GM21717 (cell line): ENCODE data around the gene NFKBIZ.
A peak's percentile ranks its signal among the peaks of the same experiment; 100 is the strongest.

Source experiments
- ATAC-seq: cut with Tn5 transposase; IDR thresholded peaks from one replicate; pipeline ENCODE4 v1.9.1; 2021; ENCODE audit warnings: mild to moderate bottlenecking, moderate library complexity; ENCODE audit not compliant: unreplicated experiment

Gene NFKBIZ, protein sequence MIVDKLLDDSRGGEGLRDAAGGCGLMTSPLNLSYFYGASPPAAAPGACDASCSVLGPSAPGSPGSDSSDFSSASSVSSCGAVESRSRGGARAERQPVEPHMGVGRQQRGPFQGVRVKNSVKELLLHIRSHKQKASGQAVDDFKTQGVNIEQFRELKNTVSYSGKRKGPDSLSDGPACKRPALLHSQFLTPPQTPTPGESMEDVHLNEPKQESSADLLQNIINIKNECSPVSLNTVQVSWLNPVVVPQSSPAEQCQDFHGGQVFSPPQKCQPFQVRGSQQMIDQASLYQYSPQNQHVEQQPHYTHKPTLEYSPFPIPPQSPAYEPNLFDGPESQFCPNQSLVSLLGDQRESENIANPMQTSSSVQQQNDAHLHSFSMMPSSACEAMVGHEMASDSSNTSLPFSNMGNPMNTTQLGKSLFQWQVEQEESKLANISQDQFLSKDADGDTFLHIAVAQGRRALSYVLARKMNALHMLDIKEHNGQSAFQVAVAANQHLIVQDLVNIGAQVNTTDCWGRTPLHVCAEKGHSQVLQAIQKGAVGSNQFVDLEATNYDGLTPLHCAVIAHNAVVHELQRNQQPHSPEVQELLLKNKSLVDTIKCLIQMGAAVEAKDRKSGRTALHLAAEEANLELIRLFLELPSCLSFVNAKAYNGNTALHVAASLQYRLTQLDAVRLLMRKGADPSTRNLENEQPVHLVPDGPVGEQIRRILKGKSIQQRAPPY

DNA sequence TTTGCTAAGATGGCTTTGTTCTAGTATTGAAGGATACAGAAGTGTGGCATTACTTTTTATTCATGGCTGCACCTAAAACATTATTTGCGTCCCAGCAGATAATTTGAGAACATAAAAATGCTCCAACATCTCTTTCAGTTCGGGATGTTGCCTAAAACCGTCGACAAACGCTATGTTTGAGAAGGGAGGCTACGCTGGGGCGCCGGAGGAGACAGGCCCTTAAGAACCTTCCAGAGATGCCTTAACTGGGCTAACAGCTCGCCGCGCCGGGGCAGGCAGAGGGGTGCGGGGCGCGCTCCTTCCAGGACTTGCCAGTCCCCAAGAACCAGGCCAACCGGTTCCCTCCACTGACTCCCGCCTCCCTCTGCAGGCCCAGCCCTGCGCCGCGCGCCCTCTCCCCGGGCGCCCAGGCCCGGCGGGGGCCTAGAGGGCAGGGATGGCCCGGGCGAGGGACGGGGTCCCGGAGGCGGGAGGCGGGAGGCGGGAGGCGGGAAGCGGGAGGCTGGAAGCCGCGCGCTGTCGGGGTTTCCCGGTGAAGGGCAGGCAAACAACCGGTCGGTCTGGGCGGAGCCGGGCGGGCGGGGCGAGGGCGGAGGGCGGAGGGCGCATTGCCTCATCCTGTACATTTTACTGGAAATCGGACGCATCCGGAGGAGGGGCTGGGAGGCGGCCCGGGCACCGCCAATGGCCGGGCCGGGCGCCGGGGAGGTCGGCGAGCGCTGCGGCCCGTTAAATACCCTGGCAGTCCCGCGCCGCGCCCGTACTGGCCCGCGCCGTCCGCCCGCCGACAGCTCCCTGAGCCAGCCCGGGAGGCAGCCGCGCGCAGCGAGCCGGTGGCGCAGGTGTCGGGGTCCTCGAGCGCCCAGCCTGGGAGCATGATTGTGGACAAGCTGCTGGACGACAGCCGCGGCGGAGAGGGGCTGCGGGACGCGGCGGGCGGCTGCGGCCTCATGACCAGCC is at the start of gene NFKBIZ:
TSS of gene NFKBIZ (plus strand) at position 761 of the 960 bp plus-strand sequence. CDS start at position 876, 115 bp downstream.
- peak; percentile 80 for ATAC-seq

DNA sequence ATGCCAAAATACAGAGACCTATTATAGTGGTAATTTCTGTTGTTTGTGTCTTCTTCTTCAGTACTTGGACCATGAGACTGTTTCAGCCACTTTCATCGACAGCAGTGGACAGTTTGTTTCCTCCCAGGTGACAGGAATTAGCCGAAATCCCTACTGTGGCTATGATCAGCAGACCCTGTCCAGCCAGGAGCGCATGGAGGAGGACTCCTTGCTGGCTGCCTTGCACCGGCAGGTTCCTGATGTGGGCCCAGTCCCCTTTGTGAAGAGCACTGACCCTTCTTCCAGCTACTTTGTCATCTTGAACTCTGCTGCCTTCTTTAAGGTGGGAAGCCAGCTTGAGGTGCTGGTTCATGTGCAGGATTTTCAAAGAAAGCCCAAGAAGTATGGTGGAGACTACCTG is 48.1 kb upstream of the NFKBIZ start:
- no peak for ATAC-seq

DNA sequence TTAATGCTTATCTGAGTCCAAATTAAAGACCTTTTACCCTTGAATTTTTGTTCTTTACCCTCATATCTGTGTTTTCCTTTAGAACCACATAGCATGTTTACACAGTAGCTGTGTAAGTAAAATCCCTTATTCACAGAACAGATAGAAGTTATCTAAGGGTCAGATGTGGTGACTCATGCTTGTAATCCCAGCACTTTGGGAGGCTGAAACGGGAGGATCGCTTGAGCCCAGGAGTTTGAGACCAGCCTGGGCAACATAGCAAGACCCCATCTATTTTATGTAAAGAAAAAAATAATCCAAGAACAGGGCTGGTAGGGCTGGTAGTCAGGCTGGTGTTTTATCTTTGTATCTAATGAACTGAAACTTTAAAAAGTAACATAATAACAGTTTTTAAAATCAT is 47.1 kb upstream of the NFKBIZ start:
- ATAC-seq, result no peak

DNA sequence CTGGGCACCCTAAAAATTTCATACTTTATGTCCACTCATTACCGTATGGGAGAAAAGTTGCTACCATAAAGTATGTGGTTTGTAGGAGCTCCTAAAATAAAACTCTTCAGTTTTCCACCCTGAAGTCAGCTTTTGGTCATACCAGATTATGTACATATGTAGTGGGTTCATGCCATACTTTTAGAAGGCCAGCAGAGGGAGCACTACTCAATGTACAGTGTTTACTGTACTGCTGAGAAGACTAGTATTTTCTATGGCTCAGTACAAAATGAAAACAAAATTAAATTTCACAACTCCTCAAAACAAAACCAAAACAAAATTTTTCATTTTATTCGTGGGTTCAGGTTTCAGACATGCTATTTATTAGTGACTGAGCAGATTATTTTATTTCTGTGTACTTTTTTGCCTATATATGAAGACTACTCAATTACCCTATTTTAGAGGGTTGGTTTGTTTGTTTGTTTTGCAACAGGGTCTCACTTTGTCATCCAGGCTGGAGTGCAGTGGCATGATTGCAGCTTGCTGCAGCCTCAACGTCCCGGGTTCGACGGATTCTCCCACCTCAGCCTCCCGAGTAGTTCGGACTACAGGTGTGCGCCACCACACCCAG is 46.0 kb upstream of the NFKBIZ start:
- peak; percentile 92 for ATAC-seq

DNA sequence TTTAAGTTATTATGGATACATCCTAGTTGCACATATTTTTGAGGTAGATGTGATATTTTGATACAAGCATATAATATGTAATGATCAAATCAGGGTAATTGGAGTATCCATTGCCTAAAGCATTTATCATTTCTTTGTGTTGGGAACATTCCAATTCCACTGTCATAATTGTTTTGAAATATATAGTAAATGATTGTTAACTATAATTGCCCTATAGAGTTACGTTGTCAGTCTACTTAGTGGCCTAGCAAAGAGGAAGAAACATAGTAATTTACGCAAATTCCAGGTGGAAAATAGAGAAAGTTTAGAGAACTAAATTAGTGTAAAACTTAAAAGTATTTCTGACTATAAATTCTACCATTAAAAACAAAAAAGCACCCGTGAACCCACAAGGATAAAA is 45.4 kb upstream of the NFKBIZ start:
- no peak for ATAC-seq

DNA sequence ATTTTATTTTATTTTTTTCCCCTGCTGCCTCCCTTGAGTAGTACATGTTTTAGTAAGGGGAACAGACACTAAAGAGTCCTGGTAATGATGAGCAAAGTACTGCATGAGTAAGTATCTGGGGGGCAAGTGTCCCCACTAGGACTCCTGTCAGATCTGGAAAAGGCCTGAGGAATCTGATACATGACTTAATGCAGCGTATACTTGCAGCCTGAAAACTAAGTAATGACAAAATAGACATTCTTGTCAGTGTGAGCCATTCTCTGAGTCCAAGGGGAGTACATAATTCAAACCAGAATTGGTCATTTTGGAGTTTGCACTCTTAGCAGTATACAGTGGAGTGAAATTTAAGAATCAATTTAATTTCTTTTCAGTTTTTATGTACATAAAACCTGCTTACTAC is 42.8 kb upstream of the NFKBIZ start:
- no peak for ATAC-seq

DNA sequence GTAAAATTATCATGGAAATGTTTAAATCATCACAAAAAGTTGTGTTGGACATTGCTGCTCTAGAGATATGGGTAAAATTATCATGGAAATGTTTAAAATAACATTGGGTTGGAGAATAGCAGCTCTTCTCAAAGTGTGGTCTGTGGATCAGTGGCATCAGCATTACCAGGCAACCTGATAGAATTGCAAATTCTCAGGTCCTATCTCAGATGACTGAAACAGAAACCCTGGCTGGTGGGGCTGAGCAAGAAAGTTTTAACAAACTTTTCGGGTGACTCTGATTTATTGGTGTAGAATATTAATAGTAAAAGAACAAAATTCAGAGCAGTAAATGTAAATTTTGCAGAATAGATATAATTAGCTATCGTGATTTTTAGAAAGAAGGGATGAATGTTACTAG is 41.4 kb upstream of the NFKBIZ start:
- peak; percentile 61 for ATAC-seq

DNA sequence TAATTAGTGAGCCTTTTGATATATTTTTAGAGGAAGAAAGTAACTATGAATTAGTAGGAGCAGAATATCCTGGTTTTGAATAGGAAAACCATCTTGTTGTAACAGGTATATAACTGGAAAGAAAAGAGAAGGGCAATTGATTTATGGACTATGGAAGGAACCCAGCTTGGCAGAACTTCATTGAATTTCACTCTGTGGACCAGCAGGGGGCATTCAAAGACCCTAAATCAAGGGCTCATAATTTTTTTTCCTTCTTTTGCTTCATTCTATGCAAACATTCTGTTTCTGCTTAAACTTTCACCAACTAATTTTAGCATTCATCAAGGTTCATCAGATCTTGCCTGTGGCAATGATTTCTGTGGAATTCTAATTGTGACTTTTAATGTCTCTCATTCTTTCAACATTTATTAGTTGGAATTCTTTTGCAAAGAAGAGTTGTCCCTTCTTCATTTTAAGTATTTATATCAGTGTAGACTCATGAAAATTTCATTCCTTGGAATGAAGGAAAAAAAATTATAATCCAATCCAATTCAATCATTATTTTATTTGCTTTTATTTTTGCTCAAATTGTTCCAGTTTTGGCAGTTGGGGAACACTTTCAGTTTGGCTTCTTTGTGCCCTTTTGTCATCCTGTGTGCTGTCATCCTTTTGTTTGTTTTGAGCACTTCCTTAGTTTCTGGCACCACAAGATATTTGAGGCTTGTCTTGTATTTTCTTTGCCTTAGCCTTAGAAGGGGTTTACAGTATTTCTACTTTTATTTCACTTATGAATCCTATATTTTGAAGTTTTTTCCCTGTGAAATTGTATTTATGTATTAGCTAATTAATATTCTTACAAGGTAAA is 39.9 kb upstream of the NFKBIZ start:
- no peak for ATAC-seq

DNA sequence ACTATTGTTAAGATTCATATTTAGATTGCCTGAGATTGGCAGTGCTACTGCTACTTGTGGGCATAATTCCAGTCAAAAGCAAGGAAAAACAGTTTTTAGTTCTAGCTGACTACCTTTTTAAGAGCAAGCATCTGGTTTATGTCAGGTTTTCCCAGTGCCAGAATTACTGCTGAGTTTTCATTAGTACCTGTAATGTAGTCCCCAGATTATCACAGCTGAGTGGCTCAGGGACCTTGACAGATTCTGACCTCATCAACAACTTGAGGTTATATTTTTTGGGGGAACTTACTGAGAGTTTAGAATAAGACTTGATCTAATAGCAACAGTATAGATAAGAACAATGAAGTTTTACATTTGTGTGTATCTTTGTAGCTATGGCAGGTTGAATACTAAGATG is 39.3 kb upstream of the NFKBIZ start:
- no peak for ATAC-seq

DNA sequence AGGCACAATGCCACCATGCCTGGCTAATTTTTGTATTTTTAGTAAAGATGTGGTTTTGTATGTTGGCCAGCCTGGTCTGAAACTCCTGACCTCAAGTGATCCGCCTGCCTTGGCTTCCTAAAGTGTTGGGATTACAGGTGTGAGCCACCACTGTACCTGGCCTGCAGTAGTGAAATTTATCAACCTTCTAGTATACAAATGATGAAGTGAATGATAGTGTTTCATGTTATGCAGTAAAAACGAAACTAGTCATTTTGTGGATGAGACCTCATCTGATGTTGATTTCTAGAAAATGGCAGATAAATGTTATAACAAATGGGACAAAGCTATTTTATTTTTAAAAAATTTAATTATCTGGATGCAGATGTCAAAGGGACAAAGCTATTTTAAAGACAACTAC is 37.4 kb upstream of the NFKBIZ start:
- ATAC-seq, result no peak

DNA sequence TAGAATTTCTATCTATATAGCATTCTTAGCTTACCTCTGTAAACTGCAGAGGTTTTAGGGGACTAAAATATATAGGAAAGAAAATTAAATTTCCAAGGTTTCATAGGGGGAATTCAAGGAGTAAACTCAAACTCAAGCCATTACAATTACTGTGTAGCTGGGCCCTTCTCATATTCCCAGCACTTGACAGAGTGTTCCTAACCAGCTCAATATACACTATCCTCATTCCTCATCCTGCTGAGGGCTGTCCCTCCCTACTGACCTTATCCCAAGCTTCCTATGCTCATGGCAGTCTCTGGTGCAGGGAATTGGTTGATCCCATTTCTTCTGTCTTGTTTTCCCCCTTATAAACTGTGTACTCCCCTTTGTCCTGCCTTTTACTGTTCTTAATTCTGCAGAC is 36.4 kb upstream of the NFKBIZ start:
- no peak for ATAC-seq

DNA sequence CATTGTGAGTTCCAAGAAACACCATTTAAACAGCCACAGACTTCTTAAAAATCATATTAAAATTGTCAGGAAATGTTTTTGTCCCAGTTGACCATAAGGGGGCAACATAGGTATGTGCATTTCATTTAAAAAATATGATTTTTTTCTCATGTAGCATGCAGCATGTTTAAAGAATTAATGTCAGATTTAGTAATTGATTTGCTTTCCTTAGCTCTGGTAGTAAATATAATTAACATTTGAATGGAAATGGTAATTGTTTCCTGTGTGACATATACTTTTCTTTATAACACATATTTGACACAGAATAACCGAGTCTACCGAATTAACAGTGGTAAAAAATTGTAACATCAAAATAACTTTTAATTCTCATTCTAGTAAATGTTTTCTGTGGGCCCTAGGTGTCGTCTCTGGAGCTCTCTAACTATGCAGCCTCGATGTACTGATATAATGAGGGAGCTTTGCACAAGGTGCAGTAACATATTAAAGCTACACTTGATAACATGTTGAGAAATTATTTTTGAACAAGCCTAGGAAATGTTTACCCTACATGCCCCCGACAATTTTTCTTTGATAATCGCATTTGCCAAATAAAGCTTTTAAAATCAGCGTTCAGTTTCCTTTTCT is 35.4 kb upstream of the NFKBIZ start:
- ATAC-seq, result no peak

DNA sequence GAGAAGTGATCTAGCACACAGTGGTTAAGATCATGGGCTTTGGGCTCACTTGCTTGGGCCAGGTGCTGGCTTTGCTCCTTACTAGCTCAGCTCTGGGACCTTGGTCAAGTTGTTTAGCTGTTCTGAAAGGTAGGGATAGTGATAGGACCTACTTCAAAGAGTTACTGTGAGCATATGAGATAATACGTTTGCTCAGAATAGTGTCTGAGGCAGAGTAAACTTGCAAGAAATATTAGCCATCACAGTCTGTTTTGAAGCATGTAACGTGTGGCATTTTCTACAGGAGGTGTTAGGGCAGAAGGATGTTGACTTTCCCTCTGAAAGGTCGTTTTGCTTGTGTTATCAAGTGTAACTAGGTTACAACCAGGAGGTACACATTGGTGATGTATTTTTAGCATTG is 34.5 kb upstream of the NFKBIZ start:
- no peak for ATAC-seq

DNA sequence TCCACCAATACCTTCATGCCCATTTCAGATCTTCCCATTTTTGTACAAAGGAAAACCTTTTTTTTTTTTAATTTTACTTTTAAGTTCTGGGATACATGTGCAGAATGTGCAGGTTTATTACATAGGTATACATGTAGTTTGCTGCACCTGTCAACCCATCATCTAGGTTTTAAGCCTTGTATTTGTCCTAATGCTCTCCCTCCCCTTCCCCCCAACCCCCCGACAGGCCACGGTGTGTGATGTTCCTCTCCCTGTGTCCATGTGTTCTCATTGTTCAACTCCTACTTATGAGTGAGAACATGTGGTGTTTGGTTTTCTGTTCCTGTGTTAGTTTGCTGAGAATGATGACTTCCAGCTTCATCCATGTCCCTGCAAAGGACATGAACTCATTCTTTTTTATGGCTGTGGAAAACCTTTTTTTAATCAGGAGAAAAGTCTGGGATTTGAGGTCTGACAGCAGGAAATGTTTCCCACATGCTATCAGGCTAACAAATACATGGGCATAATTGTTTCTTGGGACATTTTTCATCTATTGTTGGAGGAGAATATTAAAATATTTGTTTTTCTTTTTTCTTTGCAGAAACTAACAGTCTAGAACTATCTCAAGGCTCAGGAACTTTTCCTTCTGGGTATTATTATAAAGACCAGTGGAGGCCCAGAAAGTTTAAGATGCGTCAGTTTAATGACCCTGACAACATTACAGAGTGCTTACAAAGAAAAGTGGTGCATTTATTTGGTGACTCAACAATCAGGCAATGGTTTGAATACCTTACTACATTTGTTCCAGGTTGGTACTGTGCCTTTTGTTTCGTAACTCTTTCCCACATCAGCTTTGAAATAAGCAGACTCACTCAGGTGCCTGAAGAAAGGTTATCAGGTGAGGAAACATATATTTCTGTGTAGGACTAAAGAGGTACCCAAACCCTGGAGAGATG is 32.8 kb upstream of the NFKBIZ start:
- ATAC-seq, result no peak

DNA sequence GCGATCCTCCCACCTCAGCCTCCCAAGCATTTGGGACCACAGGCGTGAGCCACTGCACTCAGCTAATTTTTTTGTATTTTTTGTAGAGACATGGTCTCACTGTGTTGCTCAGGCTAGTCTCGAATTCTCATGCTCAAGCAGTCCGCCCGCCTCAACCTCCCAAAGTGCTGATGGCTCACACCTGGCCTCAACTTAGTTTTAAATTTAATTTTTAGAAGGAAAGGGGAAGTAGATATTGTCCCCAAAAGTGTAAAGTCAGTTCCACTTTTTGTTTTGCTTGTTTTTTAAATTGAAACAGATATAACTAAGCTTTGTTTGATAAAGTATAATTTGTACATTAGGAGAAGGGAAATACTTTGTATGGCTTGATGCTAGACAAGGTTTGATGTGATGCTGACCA is 31.3 kb upstream of the NFKBIZ start:
- no peak for ATAC-seq

DNA sequence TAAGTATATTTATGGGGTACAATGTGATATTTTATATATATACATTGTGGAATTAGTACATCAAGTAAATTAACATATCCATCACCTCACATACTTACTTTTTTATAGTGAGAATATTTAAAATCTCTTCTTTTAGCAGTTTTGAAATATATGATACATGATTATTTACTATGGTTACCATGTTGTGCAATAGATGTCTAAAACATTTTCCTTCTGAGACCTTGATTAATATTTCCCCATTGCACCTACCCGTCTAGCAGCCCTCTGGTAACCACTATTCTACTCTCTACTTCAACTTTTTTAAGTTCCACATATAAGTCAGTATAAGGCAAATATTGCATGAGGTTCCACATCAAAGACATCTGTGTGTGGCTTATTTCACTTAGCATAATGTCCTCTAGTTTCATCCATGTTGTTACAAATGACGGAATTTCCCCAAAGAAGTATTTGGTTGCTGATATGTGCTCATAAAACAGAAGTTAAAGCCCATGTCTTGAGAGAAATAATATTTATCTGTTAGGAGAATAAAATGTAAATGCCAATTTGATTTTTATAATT is 29.6 kb upstream of the NFKBIZ start:
- ATAC-seq, result peak; percentile 42

DNA sequence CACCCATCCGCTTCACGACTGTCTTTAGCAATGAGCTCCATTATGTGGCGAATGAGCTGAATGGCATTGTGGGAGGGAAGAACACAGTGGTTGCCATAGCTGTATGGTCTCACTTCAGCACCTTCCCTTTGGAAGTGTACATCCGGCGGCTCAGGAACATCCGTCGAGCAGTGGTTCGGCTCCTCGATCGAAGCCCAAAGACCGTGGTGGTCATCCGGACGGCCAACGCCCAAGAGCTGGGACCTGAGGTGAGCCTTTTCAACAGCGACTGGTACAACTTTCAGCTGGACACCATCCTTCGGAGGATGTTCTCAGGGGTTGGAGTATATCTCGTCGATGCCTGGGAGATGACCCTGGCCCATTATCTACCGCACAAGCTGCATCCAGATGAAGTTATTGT is 27.8 kb upstream of the NFKBIZ start:
- ATAC-seq, result no peak

DNA sequence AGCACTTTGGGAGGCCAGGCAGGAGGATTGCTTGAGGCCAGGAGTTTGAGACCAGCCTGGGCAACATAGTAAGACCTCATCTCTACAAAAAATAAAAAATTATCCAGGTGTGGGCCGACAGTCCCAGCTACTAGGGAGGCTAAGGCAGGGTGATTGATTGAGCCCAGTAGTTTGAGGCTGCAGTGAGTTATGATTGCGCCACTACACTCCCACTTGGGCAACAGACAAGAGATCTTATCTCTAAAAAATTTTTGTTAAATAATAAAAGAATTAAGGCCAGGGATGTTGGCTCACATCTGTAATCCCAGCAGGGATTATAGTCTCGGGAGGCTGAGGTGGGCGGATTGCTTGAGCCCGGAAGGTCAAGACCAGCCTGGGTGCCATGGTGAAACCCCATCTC is 25.8 kb upstream of the NFKBIZ start:
- ATAC-seq, result no peak
